K562 treated with DMSO at 1 percent for 4 hours (cell line): Measurements from ENCODE around the gene AMH. TPM values are rescaled to one million over a fixed set of nuclear protein-coding genes. Genes with fewer than 3 reads are reported as not detected.

Experiments
- total RNA-seq: library from RNA; unstranded; fragments of 300-600 nt; gene quantifications from 2 replicates; pipeline ENCODE4 v1.2.3, GENCODE V29; 2022; ENCODE audit not compliant: insufficient read depth

AMH gene
- total RNA-seq = 29.5 and 37.7 TPM in 2 replicates

GRCh38 chr19:2249010-2249866 lies at the start of gene AMH:
Gene AMH, plus strand, starts transcription at chr19:2249323. Its CDS starts 10 bp downstream, at chr19:2249333.

DNA sequence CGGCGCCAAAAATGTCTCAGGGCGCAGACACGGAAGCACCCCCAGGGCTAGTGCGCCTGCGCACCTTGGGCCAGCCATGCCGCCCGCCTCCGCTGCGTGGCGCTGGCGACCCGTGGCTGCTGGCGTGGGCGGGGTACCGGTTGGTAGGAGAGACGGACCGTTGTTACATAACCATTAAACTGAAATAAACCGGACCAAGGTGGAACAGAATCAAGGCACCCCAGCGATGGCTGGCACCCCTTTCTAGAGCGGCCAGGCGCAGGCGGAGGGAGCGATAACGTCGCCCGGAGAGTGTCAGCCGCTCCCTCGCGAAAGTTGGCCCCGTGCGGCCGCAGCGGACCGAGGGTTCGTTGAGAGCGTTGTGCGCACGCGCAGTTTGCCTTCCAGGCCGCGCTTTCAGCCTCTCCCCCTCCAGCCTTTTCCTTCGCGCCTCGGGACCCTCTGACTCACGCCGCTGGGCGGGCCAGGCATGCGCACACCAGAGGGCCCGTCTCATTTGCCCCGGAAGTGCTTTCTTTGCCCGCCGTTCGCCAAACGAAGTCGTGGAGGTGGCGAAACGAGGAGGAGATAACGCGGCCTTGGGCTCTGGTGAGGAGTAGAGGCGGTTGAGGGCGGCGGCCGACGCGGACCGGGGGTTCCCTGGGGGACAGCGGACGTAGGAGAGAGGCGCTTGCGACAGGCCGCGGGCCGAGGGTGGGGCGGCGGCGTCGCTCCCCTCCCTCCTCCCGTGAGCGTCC lies 12.6 kb upstream of the AMH start, which contains the start of the genes PLEKHJ1 and SF3A2:
Gene PLEKHJ1 (minus strand): TSS at position 16 of the 737 bp plus-strand sequence. CDS start 81 bp downstream, outside the sequence.
Gene SF3A2 (plus strand): TSS at position 511 of the 737 bp plus-strand sequence. CDS start 6,595 bp downstream, outside the sequence.

DNA sequence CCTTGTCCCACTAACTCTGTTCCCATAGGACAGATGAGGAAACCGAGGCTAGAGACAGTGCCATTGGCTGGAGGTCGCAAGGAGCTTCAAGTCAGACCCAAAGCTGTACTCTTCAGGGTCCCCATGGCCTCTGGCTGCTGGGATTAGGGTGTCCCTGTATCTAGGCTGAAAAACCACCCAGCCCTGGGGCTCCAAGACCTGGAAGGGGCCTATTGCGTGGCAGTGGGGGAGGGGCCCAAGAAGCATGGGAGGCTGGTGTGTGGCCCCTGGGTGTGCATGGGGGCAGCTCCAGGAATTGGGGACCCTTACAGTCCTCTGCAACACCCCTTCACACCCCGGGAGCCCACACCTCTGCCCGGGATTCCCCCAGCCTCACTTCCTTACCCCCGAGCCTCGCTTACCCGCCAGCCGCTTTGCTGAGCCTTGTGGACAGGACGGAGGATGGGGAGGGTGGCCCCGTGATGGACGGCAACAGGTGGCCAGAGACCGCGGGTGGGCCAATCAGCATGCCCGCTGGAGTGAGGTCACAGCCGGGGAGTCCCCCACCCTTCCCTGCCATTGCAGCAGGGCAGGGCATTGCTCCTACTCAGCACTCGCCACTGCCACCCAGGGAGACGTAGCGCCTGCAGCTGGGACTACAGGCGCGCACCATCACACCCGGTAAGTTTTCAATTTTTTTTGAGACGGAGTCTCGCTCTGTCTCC lies 7.0 kb downstream of the AMH start, which contains the start of gene JSRP1:
Gene JSRP1 (minus strand): TSS at position 436 of the 704 bp plus-strand sequence. CDS start 1,103 bp downstream, outside the sequence.

GRCh38 chr19:2282062-2282861 lies 33.1 kb downstream of the AMH start, which contains the start of gene PEAK3:
Gene PEAK3, minus strand, starts transcription at chr19:2282175. Its CDS starts 1,244 bp downstream, at chr19:2280931.

Other genes starting within 250 kb of the AMH start
- gene BTBD2, start 233.6 kb upstream of the AMH start, total RNA-seq = 73.4 and 74.1 TPM in 2 replicates
- gene MKNK2, start 198.1 kb upstream of the AMH start, total RNA-seq = 307 and 424 TPM in 2 replicates
- 9.4 and 12.8 TPM in 2 replicates for gene MOB3A, start 153.0 kb upstream of the AMH start, total RNA-seq
- gene IZUMO4, start 152.4 kb upstream of the AMH start, total RNA-seq = 1.6 and 2.1 TPM in 2 replicates
- 105 and 113 TPM in 2 replicates for gene AP3D1, start 97.8 kb upstream of the AMH start, total RNA-seq
- 33.4 and 48.5 TPM in 2 replicates for gene DOT1L, start 85.4 kb upstream of the AMH start, total RNA-seq
- 161 and 165 TPM in 2 replicates for gene PLEKHJ1, start 13.0 kb upstream of the AMH start, total RNA-seq
- gene SF3A2, start 12.5 kb upstream of the AMH start, total RNA-seq = 91.7 and 92.4 TPM in 2 replicates
- gene JSRP1, start 7.1 kb downstream of the AMH start, total RNA-seq = not detected in 2 replicates
- gene PEAK3, start 32.9 kb downstream of the AMH start, total RNA-seq = not detected in 2 replicates
- 0.57 and 1.7 TPM in 2 replicates for gene LINGO3, start 58.8 kb downstream of the AMH start, total RNA-seq
- gene LSM7, start 79.3 kb downstream of the AMH start, total RNA-seq = 318 and 387 TPM in 2 replicates
- gene SPPL2B, start 79.4 kb downstream of the AMH start, total RNA-seq = 63.0 and 78.0 TPM in 2 replicates
- gene TMPRSS9, start 110.9 kb downstream of the AMH start, total RNA-seq = 0.39 and 1.7 TPM in 2 replicates
- gene TIMM13, start 178.3 kb downstream of the AMH start, total RNA-seq = 57.8 and 67.6 TPM in 2 replicates
- gene LMNB2, start 207.6 kb downstream of the AMH start, total RNA-seq = 65.6 and 72.4 TPM in 2 replicates
- gene GADD45B, start 226.8 kb downstream of the AMH start, total RNA-seq = 10.9 and 16.1 TPM in 2 replicates